Stimulated activated CD8-positive, alpha-beta memory T cell treated with anti-CD3 and anti-CD28 coated beads, Interleukin-12 subunit alpha, Interleukin-12 subunit beta, amount 100 ng/mL, for 24 hours (primary cell): Measurements from ENCODE around the gene NABP2.
"Not testable (repeated sequence)": the region's sequence is repeated elsewhere in the genome, so short reads cannot be mapped to it uniquely, and the experiment has no call there.

Source experiments
- DNase-seq: peaks from one replicate; pipeline ENCODE4 v3.0.0-alpha.2; 2020; ENCODE audit errors: extremely low read depth

NABP2 gene

DNA sequence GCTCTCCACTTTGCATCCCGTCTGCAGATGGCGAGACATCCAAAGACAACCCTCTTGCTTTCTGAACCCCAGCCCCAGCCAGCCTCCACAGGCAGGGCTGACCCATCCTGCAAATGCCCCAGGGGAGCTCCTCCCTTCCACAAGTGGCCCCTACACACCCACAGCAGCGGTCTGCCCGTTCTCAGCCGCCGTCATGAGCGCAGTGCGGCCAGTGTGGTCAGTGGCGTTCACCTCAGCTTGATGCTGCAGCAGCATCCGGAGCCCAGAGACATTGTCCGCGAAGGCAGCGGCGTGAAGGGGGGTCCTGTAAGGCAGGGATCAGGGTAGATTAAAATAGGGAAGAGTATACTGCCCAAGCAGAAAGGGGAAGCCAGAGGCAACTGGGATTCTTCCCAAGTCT, 20.4 kb downstream of the NABP2 start:
- no peak for DNase-seq

DNA sequence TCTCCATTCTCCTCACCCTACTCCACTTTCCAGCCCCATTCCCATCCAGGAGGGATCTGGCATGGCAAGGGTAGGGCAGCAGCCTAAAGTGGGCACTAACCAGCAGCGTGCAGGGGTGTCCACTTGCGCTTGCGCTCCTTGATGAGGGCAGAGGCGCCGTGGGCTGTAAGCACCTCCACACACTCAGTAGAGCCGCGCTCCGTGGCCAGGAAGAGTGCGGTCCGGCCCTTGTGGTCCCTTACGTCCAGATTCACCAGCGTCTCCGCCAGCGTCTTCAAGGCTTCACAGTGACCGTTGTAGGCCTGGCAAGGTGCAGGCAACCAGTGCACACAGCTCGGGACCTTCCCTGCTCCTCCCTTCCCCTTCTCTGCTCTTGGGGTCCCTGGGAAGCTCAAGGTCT, 23.8 kb downstream of the NABP2 start:
- DNase-seq, result no peak

DNA sequence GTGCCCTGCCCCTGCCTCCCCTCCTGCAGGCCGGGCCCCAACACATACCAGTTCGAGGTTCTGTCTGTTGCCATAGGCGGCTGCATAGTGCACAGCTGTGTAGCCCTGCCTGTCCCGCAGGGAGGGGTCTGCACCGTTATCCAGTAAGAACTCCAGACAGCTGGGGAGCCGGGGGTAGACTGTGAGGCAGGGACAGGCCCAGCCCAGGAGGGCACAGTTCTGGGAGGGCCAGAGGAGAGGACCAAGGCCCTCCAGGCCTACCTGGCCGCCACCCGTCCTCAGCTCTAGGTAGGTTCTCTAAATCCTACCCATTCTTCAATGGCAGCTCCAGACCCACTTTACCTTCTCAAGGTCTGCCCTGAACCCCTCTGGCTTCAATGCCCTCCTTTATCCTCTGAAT, 24.6 kb downstream of the NABP2 start:
- no peak for DNase-seq

DNA sequence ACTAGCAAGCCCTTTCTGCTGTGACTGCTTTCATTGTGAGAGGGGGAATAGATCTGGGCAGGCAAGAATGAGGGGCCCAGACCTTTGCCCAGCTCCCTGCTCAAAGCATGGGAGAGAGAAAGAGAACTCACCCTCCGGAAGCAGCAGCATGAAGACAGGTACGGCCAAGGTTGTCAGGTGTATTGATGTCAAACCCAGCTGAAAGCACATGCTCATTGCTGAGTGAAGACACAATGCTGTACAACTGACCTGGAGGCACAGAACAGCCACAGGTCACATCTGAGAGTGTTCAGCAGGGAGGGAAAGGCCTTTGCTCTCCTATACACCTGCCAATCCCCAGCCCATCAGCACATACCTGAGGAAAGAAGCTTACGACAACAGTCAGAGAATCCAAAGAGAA, 28.5 kb downstream of the NABP2 start:
- DNase-seq, result no peak

DNA sequence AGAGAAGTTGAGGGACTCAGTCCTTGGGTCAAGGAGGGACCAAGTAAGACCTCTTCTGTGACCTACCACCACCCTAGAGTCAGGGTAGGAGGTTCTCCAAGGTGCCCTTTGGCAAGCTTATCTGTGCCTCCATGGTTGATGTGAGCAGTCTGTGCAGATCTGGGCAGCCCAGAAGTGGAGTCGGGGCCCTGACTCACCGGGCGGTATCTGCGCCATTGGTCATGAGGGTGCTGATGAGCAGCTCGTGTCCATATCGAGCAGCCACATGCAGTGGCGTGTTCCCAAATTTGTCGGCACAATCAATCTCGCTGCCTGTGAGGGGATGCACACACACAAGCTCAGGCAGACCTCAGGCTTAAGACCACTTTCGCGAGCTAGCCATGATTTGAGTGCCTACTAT, 28.9 kb downstream of the NABP2 start:
- DNase-seq, result no peak

DNA sequence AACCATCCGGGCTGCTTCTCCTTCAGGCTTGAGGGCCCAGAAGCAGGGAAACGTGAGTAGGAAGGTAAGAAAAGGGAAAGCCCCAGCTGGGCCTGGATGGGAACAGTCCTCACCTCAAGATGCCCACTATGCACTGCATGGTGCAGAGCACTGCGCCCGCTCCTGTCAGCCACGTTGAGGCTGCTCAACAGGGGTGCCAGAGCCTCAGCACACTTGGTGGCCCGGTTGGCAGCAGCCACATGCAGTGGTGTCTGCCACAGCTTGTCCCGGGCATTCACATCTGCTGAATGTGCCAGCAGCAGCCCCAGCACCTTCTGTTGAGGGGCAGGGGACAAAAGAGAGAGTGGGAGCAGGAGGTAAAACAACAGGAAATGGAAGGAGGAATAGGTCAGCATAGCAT, 31.5 kb downstream of the NABP2 start:
- DNase-seq, result no peak

DNA sequence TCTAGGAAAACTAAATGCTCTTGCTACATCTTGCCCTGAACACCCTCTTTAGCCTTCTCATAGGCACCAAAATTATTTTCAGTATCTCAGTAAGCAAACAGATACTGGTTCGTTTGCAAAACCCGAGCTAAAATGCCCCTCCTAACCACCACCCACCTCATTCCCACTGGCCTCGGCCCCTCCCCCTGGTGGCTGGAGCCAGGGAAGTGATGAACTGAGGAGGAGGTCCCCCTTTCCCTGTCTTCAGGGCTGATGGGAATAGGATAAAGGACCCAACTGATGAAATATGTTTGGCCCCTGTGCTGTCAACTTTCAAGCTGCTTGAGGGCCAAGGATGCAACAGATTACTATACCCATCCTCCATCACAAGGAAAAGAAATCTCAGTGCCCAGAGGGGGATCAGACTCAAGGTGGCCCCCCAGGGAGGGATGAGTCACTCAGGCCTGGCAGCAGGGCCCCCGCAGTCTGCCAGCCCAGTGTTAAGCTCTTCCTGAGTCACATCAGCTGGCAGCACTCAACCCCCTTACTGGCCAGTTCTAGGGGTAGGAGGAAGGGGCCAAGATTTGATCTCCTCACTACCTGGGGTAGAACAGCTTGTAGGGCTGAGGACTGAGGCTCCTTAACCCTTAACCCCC, 32.3 kb downstream of the NABP2 start:
- no peak for DNase-seq

DNA sequence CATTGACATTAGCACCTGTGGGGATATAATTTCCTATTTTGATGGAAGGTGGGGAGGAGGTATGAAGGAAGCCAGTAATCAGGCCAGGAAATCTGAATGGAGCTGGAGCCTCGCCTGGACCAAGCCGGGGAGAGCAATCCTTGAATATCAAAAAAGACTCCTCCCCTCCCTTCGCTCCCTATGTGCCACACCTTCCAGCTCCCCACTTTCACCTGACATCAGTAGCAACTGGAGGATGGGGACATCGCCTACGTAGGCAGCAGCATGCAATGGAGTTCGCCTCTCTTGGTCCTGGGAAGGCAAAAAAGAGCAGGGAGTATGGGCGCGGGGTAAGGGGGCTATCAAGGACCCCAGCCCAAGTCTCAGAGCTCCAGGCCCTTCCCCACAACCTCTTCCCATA, 32.9 kb downstream of the NABP2 start:
- no peak for DNase-seq

DNA sequence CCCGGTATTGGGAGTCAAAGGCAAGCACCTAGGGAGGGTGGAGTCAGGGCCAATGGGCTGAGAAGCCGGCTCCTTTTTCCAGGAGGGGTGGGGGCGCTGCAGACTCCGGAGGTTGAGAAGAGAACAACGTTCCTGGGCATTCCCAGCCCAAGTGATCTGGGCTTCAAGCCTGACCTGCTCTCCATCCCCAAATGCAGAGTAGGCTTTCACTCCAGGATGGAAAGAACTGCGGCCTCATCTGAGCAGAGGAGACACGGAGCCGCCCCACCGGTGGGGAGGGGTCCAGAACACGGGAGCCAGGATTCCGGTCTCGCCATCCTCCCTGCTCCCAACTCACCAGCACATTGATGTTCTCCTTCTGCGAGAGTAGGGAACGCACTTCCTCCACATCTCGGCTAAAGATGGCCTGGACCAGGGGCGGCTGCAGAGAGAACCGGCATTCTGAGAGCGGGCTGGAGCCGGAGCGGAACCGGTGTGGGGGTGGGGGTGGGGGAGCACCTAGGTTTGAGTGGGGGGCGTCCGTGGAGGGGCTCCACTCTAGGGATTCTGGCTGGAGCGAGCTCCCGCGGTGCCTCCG, 33.4 kb downstream of the NABP2 start:
- DNase-seq, result no peak

DNA sequence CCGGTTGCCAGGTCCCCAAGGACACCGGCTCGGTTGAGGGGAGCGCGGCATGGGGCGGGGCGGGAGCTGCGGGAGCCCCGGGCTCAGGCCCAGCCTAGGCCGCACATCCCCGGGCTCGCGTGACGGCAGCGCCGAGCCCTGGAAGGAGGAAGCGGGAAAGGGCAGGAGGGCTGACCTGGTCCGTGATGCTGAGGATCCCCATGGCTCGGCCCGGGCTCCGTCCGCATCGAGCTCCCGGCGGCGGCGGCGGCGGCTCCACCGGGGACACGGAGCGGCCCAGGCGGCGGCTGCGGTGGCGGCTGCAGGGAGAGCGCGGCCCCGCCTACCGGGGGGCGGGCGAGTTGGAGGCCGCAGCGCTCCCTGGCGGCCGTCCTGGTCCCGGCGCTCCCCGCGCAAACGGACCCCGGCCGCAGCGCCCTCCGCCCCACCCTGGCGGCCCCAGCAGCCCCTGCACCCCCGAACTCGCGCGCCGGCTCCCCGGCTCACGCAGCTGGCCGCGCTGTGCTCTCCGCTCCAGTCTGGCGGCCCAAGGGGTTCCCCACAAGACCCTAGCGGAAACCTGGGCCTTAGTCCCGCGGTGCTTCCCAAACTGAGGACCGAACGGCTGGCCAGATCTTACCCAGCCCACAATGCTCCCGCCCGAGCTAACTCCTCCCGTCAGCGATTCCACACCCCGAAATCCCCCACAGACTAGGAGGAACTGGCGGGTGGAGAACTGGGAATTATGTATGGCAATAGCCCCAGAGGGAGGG, 34.1 kb downstream of the NABP2 start, which contains the start of gene ANKRD52:
Gene ANKRD52, minus strand, starts transcription at position 317 of the 752 bp plus-strand sequence. Its CDS starts 115 bp downstream, at position 202.
- DNase-seq, result peak; percentile 49

DNA sequence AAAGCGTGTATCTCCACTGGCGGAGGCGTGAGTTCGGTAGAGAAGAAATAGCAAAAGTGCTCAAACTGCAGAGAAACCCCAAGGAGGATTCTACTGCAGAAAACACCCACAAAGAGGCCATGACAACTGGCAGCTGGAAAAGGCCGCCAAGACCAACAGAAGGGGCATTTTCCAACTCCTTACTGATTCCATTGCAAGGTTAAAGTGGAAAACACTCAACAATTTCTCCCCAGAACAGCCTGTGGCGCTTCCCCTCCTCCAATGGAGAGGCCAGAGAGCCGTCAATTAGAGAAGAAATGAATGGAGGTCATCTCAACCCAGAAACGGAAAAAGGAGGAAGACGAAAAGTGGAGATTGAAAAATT, 34.7 kb downstream of the NABP2 start:
- no peak for DNase-seq

DNA sequence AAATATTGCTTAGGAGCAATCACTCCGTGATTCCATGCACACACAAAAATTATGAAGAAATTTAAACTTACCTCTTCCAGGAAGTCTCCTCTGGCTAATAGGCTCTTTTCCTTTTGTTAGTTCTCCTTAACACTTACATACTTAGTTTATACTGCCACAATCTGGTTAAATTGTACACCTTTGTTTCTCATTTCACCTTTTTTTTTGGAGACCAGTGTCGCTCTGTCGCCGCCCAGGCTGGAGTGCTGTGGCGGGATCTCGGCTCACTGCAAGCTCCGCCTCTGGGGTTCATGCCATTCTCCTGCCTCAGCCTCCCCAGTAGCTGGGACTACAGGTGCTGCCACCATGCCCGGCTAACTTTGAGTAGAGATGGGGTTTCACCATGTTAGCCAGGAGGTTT, 36.2 kb downstream of the NABP2 start:
- DNase-seq, result no peak

DNA sequence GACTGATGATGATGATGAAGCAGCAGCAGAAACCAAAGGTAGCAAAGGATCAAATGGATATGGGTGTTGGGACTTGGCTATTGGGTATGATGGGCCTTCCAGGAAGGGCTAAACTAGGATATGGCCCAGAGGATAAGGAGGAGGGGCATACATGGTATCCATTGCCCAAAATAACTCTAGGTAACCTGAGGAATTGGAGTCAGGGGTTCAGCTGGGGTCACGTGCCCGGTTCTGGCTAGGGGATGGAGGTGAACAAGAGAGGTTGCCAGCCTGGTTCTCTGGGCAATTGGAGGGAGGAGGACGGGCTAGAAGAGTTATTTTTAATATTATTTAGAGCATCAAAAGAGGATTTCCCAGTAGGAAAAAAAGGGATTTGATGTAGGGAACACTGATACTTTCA, 36.8 kb downstream of the NABP2 start:
- DNase-seq, result no peak

DNA sequence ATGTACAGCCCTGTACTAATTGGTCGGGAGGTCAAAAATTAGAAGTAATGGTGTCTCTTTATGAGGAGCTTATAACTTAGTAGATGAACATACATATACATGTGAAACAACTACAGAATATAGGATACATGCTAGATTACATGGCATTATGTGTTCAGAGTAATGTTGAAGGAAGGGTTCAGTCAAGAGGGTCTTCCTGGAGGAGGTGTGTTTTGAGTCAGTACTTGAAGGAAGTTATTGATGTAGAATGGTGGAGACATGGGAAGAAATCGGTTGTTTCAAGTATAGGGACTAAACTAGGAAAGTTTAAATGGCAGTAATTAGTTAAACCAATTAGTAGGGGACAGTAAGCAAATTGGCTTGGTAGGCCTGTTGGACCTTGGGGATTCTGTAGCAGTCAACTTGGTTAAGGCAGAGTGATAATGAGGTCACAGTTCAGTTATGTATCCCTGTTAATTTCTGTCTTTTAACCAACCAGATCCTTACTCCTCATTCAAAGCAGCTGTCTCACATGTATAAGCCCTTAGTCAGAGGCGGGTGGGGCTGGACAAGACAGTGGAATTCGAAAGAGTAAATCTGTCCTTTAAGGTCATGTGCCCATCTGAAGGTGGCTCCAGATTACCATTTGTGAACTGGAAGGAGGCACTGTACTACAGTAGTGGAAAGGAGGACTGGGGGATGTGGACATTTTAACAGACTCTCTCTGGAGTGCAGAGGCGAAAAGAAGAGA, 37.5 kb downstream of the NABP2 start:
- no peak for DNase-seq

DNA sequence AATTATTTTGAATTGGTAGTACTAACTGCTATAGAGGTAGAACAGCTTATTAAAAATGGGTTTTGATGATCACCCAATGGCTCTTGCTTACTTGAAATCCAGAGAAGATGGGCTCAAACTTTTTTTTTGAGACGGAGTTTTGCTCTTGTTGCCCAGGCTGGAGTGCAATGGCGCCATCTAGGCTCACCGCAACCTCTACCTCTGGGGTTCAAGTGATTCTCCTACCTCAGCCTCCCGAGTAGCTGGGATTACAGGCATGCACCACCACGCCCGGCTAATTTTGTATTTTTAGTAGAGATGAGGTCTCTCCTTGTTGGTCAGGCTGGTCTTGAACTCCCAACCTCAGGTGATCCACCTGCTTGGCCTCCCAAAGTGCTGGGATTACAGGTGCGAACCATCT, 38.8 kb downstream of the NABP2 start:
- DNase-seq, result not testable (repeated sequence)

DNA sequence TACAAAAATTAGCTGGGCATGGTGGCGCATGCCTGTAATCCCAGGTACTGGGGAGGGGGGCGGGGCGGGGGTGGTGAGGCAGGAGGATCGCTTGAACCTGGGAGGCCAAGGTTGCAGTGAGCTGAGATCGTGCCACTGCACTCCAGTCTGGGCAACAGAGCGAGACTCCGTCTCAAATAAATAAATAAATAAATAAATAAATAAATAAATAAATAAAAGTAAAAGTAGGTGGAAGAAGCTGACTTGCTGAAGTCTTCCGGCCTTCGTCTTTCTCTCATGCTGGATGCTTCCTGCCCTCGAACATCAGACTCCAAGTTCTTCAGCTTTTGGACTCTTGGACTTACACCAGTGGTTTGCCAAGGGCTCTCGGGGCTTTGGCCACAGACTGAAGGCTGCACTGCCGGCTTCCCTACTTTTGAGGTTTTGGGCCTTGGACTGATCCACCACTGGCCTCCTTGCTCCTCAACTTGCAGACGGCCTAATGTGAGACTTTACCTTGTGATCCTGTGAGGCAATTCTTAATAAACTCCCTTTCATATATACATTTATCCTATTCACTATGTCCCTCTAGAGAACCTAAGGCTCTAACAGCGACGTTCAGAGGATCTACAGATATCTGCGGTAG, 42.0 kb downstream of the NABP2 start:
- DNase-seq, result not testable (repeated sequence)

DNA sequence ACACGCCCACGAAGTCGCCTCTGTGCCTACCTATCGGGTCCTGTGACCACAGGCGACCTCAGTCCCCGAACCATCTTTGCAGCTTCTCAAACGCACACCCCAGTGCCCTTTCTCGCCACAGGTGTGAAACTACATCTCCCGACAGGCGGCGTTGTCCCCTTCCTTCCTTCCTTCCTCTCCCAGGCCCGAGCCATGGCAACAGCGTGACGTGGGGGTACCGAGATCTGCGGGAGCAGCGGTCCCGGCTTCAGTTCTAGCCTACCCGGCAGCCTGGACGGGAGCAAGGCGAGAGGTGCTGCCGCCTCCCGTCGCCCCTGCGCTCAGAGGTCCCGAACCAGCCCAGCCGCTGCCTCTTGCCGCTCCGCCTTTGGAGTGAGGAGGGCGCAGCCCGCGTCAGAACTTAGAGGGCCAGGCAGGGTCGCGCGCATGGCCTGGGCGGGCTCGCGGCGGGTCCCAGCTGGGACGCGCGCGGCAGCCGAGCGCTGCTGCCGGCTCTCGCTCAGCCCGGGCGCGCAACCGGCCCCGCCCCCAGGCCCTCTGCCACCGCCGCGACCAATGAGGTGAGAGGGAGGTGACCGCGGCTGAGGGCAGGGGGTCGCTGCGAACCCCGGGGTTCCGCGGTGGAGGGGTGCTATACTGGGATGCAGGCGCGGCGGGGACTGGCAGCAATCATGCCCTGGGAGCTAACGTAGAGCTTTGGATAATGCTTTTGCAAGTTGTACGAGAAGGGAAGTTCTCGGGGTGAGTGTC, 42.7 kb downstream of the NABP2 start, which contains the start of gene COQ10A:
Gene COQ10A, plus strand, starts transcription at position 250 of the 750 bp plus-strand sequence. Its CDS starts 177 bp downstream, at position 427.
- peak; percentile 69 for DNase-seq

DNA sequence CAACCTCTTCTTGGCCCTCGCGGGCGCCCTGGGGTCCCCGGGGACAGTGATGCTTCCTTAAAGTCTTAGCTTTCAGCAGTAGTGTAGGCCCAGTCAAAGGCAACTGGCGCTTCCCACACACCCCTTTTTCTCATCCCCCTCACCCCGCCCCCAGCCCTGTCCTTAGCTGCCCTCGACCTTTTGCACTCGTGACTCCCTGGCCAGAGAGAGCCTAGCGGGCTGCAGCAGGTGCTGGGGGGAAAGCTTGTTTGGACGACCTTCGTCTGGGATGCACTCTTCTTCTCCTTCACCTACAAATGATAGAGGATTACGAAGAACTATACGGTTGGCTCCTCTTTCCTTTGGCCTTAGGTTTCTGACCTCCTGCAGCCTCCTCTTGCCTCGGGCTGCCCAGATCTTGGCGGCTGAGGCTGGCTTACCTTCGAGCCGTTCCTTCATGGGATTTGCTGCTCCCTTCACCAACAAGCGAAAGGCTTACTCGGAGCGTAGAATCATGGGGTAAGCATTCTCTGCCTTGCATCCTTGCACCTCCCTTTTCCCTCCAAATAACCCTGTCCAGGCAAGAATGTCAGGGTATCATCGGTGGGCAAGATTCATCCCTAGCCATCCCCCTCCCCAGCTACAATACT, 43.4 kb downstream of the NABP2 start:
- DNase-seq, result no peak

DNA sequence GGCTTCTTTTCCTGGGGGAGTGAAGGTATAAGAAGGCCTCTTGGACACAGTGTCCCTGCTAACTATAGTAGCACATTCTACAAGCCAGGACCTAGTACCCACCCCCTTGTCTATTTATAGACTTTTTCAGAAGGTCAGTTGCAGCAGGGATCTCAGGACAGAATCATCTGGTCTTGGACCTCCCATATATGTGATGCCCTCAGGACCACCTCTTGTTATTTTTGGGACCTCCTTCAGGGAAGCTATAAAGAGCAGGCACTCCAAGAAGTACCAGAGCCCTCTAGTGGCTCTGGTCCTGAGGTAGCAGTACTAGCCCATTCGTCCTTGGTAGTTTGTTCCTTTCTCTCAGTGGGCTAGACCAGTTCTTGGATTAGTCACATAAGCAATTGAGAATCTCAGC, 46.9 kb downstream of the NABP2 start:
- no peak for DNase-seq

DNA sequence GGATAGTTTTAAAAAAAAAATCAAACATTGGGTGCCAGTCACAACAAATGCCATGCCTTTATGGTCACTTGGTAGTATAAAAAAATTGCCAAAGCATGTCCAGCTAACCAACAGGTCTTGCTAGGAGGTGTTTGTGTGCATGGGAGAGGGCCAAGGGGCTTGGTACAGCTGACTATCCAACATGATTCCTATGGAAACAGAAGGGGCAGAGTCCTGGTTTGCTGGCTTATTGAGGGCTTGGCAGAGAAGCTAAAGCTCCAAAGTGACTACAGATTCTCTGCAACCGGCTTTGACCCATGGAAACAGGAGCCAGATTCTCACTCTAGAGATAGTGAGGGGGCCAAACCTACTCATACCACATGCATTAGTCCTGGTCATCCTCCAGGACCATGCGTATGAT, 48.3 kb downstream of the NABP2 start:
- not testable (repeated sequence) for DNase-seq

DNA sequence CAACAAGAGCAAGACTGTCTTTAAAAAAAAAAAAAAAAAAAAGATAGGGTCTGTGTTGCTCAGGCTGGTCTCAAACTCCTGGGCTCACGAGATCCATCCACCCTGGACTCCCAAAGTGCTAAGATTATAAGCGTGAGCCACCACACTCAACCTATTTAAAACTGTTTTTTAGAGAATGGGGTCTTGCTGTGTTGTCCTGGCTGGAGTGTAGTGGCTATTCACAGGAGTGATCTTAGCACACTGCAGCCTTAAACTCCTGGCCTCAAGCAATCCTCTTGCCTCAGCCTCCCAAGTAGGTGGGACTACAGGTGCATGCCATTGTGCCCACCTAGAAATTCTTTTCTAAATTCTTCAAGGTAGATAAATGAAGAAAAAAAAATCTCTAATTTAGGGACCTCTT, 50.2 kb downstream of the NABP2 start:
- DNase-seq, result no peak
